ENCODE data around the gene ZNF229. TPM values are rescaled to one million over a fixed set of nuclear protein-coding genes. Genes with fewer than 3 reads are reported as not detected.
"Not testable (repeated sequence)": the region's sequence is repeated elsewhere in the genome, so short reads cannot be mapped to it uniquely, and the experiment has no call there.

The ZNF229 gene
- 1 to 10 TPM in 3 of 6 experiments, under 1 TPM in 3; 0.50 to 2.3 (median 0.93) TPM for total RNA-seq
- long read RNA-seq: 0 reads

DNA sequence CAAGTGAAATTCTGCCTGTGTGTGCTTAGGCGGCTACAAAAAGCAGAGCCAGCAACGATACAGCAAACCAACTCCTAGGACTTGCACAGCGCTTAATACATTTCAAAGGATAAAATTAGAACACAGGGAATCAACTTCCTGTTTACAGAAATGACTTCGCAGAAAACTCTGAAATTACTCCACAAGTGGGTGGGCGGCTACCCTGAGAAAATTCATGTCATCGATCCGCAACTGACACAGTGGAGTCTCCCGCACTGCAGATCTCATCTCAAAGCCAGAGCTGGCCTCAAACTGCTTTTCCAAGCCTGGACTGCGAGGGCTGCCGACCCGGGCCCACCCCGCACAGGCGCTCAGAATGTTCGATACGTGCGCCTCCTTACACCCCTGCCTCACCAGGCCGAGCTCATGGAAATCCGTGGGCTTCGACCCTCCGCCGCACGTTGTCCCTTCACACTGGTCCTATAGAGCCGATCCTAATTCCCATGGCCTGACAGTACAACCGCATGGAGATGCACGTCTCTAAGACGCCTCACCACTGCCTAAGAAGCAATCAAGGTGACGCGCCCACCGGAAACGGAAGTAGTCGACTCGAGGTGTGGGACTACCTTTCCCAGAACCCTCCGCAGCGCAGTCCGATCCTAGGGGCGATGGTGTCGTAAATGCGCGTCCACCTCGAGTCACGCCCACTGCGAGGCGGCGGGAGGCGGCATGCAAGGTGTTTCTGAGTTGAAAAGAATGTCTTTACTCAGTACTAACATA is at the start of gene ZNF229:
Gene ZNF229 (minus strand): TSS at position 557 of the 759 bp plus-strand sequence. CDS start 5,625 bp downstream, outside the sequence.
- no peak for TF ChIP-seq POLR2A (IDR thresholded peaks at IDR 0.05)
- TF ChIP-seq, protein P1, sequence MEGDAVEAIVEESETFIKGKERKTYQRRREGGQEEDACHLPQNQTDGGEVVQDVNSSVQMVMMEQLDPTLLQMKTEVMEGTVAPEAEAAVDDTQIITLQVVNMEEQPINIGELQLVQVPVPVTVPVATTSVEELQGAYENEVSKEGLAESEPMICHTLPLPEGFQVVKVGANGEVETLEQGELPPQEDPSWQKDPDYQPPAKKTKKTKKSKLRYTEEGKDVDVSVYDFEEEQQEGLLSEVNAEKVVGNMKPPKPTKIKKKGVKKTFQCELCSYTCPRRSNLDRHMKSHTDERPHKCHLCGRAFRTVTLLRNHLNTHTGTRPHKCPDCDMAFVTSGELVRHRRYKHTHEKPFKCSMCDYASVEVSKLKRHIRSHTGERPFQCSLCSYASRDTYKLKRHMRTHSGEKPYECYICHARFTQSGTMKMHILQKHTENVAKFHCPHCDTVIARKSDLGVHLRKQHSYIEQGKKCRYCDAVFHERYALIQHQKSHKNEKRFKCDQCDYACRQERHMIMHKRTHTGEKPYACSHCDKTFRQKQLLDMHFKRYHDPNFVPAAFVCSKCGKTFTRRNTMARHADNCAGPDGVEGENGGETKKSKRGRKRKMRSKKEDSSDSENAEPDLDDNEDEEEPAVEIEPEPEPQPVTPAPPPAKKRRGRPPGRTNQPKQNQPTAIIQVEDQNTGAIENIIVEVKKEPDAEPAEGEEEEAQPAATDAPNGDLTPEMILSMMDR (IDR thresholded peaks at IDR 0.05): no peak
- DNase-seq (peak; percentile 77 to 90 (median 84)), ATAC-seq (peak; percentile 76 to 95 (median 92))
- no peaks in the 10 kb centered on the region for H3K4me1 ChIP-seq
- 6% methylated on average over 40 of the region's 45 CpGs for WGBS (ENCODE audit: insufficient coverage, low coverage, low lambda C conversion rate, missing lambda C conversion rate)
- no peaks in the 10 kb centered on the region for H3K36me3 ChIP-seq
- H3K9me3 ChIP-seq: peaks cover 0 to 14% (median 2%) of the 10 kb centered on the region in 4 donors
- H3K4me3 ChIP-seq: peak within 1 kb of the TSS; percentile 38 to 57 (median 53)
- H3K27ac ChIP-seq: no peak within 1 kb of the TSS
- intact Hi-C loops (cut with DNase I): no loop called here
- H3K27me3 ChIP-seq: no peaks in the 10 kb centered on the region

DNA sequence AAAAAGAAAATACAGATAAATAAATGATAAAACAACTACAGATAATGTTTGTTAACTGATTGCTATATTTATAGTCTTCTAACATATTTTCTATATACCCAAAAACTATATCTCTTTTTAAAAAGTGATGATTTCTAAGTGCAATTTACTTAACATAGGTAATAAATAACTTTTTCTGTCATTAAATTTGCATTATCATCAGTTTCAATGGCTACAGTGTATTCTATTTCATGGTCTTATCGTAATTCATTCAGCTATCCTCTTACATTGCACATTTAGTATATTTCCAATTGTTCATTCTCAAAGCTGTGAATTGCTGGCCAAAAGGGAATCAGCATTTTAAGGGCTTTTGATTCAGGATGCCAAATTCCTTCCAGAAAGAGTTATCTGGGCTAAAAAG is 48.4 kb upstream of the ZNF229 start:
- Histone ChIP-seq H3K27ac (no peak overlapping the region), H3K27me3 (no peaks in the 10 kb centered on the region), H3K4me3 (no peak overlapping the region), H3K9me3 (peaks cover 0 to 30% (median 16%) of the 10 kb centered on the region in 4 donors), H3K4me1 (peaks cover 0 to 10% (median 4%) of the 10 kb centered on the region in 4 donors), H3K36me3 (peaks cover 0 to 32% (median 9%) of the 10 kb centered on the region in 4 donors)
- WGBS (ENCODE audit: insufficient coverage, low coverage, low lambda C conversion rate, missing lambda C conversion rate): 95% methylated on average over 1 of the region's 1 CpG
- no peak for ATAC-seq
- DNase-seq: no peak
- TF ChIP-seq POLR2A (IDR thresholded peaks at IDR 0.05): no peak
- TF ChIP-seq, protein P1 (IDR thresholded peaks at IDR 0.05): no peak
- intact Hi-C loops (cut with DNase I): no loop called here

DNA sequence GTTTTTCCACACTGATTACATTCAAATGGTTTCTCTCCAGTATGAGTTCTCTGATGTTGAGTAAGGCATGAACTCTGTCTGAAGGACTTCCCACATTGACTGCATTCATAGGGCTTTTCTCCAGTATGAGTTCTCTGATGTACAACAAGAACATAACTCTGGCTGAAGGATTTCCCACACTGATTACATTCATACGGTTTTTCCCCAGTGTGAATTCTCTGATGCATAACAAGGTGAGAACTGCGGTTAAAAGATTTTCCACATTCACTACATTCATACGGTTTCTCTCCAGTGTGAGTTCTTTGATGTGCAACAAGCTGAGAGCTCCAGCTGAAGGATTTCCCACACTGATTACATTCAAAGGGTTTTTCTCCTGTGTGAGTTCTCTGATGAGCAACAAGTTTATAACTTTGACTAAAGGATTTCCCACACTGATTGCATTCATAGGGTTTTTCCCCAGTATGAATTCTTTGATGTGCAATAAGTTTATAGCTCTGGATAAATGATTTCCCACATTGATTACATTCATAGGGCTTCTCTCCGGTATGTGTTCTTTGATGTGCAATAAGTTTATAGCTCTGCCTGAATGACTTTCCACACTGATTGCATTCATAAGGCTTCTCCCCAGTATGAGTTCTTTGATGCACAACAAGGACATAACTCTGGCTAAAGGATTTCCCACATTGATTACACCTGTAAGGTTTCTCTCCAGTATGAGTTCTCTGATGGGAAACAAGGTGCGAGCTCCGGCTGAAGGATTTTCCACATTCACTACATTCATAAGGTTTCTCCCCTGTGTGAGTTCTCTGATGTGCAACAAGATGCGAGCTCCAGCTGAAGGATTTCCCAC is 28.5 kb upstream of the ZNF229 start:
- peaks cover 9 to 50% (median 26%) of the 10 kb centered on the region in 4 donors for H3K36me3 ChIP-seq
- H3K9me3 ChIP-seq: peaks cover 0 to 86% (median 67%) of the 10 kb centered on the region in 4 donors
- TF ChIP-seq, protein P1 (IDR thresholded peaks at IDR 0.05): no peak
- TF ChIP-seq POLR2A (IDR thresholded peaks at IDR 0.05): no peak
- DNase-seq (no peak), ATAC-seq (no peak)
- no peak overlapping the region for H3K27ac ChIP-seq
- H3K4me3 ChIP-seq: no peak overlapping the region
- no peaks in the 10 kb centered on the region for H3K27me3 ChIP-seq
- intact Hi-C loops (cut with DNase I): no loop called here
- WGBS (ENCODE audit: insufficient coverage, low coverage, low lambda C conversion rate, missing lambda C conversion rate): 98% methylated on average over 7 of the region's 7 CpGs
- H3K4me1 ChIP-seq: peaks cover 0 to 2% (median 0%) of the 10 kb centered on the region in 4 donors

DNA sequence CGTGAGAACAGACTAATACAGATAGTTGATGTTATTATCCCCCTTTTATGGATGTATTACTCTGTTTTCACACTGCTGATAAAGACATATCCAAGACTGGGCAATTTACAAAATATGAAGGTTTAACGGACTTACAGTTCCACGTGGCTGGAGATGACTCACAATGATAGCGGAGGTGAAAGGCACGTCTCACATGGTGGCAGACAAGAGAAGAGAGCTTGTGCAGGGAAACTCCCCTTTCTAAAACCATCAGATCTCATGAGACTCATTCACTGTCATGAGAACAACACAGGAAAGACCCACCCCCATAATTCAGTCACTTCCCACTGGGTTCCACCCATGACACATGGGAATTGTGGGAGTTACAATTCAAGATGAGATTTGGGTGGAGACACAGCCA is 20.5 kb upstream of the ZNF229 start:
- H3K36me3 ChIP-seq; ATAC-seq; H3K4me3 ChIP-seq; intact Hi-C loops (cut with DNase I); H3K27ac ChIP-seq; H3K27me3 ChIP-seq; H3K4me1 ChIP-seq; DNase-seq: not testable (repeated sequence)
- whole genome bisulfite sequencing (ENCODE audit: insufficient coverage, low coverage, low lambda C conversion rate, missing lambda C conversion rate): 36% methylated on average over 4 of the region's 5 CpGs
- peaks cover 0 to 22% (median 7%) of the 10 kb centered on the region in 4 donors for H3K9me3 ChIP-seq

DNA sequence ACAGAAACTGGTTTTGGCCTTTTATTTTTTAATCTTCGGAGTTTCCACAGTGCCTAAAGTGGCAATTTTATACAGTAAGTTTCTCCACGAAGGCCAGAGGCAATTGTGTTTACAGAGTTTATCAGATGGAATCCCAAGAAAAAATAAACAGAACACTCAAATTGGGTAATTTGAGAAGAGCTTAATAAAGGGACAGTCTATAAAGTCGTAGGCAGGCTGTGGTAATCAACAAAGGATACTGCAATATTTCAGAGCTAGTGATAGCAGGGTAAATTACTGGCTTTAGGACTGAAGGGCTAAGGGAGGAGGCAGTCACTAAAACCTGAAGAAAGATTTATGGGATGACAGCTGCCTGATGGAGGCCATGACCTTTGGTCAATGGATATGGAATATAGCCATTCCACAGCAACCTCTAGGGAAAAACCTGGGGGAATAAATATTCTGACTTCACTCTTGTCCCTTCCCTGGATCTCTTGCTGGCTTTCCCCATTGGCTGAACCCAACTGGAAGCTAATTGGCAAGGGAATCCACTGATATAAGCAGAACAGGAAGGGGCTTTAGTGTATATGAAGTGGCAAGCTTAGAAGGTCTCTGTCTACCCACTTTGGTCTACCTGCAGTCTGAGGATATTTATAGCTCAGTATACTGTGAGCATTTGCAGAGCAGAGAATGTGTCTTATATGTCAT is 14.5 kb upstream of the ZNF229 start:
- H3K4me1 ChIP-seq; ATAC-seq; H3K27me3 ChIP-seq; H3K36me3 ChIP-seq; intact Hi-C loops (cut with DNase I); DNase-seq; H3K4me3 ChIP-seq; H3K9me3 ChIP-seq; H3K27ac ChIP-seq: not testable (repeated sequence)
- 19% methylated on average over 3 of the region's 3 CpGs for WGBS (ENCODE audit: insufficient coverage, low coverage, low lambda C conversion rate, missing lambda C conversion rate)

DNA sequence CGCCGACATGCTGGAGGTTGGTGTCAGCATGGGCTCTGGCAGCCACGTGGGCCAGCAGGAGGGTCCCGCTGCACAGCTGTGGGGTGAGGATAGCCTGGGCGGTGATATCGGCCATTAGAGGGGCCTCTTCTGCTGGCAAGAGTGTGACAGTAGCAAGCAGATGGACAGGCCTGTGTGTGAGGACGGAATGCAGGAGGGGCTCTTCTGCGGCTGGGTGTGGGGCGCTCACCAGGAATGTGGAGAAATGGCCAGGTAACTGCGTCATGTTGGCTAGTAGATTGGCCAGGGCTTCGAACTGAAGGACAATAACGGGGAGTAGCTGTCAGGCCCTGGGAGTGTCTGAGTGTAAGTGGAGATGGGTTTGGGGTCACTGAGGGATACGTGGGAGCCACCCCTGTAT is 7.7 kb upstream of the ZNF229 start:
- H3K36me3 ChIP-seq; H3K9me3 ChIP-seq; H3K4me3 ChIP-seq; H3K4me1 ChIP-seq; H3K27ac ChIP-seq; ATAC-seq; H3K27me3 ChIP-seq; intact Hi-C loops (cut with DNase I): not testable (repeated sequence)
- WGBS (ENCODE audit: insufficient coverage, low coverage, low lambda C conversion rate, missing lambda C conversion rate): no CpG with 5 or more reads among the region's 13 CpGs
- peak in 1 of 3 donors; percentile 62 for DNase-seq

Data from right lobe of liver (tissue), 6 donors.